Upper lobe of right lung (tissue), 1 donor: Measurements from ENCODE around the gene TEF. TPM values are rescaled to one million over a fixed set of nuclear protein-coding genes. Genes with fewer than 3 reads are reported as not detected.

Experiments
- ATAC-seq: fragments of 200-7000 bp; cut with Tn5 transposase; one replicate; pipeline ENCODE4 v1.9.1; 2020; ENCODE audit warnings: mild to moderate bottlenecking, moderate library complexity
- DNase-seq: peaks from one replicate; pipeline ENCODE4 v3.0.0-alpha.2; 2020
- H3K27ac ChIP-seq: fragments of 200-600 bp; one replicate; pipeline ENCODE4 v1.8.0; 2022
- H3K27me3 ChIP-seq: fragments of 200-600 bp; one replicate; pipeline ENCODE4 v1.8.0; 2022; ENCODE audit warnings: mild to moderate bottlenecking
- H3K36me3 ChIP-seq: fragments of 200-600 bp; one replicate; pipeline ENCODE4 v1.8.0; 2022
- H3K4me1 ChIP-seq: fragments of 200-600 bp; one replicate; pipeline ENCODE4 v1.8.0; 2022
- H3K4me3 ChIP-seq: fragments of 200-600 bp; one replicate; pipeline ENCODE4 v1.8.0; 2022; ENCODE audit warnings: mild to moderate bottlenecking
- H3K9me3 ChIP-seq: fragments of 200-600 bp; one replicate; pipeline ENCODE4 v1.8.0; 2022
- intact Hi-C: fragments of 100-400 bp; cut with DNase I; formaldehyde crosslinking; loops from one replicate; pipeline ENCODE4 v1.11.0; 2022
- total RNA-seq: library from RNA; stranded (reverse); fragmentation: NEBNext Ultra II Directional; extraction: Animal tissue kit (Norgen Biotek cat#: 25700); gene quantifications from one replicate; pipeline ENCODE4 v1.2.1, GENCODE V29; 2021
- TF ChIP-seq, protein P1 (sequence below): fragments of 200-600 bp; IDR thresholded peaks from one replicate; pipeline ENCODE4 v1.8.0; 2022; ENCODE audit warnings: antibody characterized with exemption
- donor health status: DM: no; HTN: yes; CAD: no; lungs with severe emphysema.

TEF gene
- total RNA-seq, 1 donor from 2014 or later, result 45.6 TPM

GRCh38 chr22:41387341-41387740 lies 5.6 kb downstream of the TEF start:
- Histone ChIP-seq H3K4me1 (peaks cover 14% of the 10 kb centered on the region), H3K27me3 (no peaks in the 10 kb centered on the region), H3K27ac (no peak overlapping the region), H3K36me3 (peaks cover 45% of the 10 kb centered on the region), H3K4me3 (no peak overlapping the region), H3K9me3 (no peaks in the 10 kb centered on the region)
- TF ChIP-seq, protein P1, sequence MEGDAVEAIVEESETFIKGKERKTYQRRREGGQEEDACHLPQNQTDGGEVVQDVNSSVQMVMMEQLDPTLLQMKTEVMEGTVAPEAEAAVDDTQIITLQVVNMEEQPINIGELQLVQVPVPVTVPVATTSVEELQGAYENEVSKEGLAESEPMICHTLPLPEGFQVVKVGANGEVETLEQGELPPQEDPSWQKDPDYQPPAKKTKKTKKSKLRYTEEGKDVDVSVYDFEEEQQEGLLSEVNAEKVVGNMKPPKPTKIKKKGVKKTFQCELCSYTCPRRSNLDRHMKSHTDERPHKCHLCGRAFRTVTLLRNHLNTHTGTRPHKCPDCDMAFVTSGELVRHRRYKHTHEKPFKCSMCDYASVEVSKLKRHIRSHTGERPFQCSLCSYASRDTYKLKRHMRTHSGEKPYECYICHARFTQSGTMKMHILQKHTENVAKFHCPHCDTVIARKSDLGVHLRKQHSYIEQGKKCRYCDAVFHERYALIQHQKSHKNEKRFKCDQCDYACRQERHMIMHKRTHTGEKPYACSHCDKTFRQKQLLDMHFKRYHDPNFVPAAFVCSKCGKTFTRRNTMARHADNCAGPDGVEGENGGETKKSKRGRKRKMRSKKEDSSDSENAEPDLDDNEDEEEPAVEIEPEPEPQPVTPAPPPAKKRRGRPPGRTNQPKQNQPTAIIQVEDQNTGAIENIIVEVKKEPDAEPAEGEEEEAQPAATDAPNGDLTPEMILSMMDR, result no peak
- ATAC-seq, result no peak
- intact Hi-C loops, result no loop called here
- DNase-seq, result no peak

DNA sequence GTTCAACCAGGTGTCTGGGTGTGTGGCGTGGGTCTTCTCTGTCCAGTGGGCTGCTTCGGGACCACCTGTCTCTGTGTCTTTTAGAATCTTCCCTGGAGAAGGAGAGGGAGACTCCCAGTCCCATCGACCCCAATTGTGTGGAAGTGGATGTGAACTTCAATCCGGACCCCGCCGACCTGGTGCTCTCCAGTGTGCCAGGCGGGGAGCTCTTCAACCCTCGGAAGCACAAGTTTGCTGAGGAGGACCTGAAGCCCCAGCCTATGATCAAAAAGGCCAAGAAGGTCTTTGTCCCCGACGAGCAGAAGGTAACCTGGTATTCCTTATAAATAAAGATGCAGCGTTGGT lies 12.2 kb downstream of the TEF start:
- H3K36me3 ChIP-seq, result peaks cover 77% of the 10 kb centered on the region
- H3K27ac ChIP-seq, result peak overlapping the region; percentile 48
- intact Hi-C loops, result no loop called here
- no peaks in the 10 kb centered on the region for H3K9me3 ChIP-seq
- DNase-seq, result no peak
- no peak overlapping the region for H3K4me3 ChIP-seq
- ATAC-seq, result no peak
- no peaks in the 10 kb centered on the region for H3K27me3 ChIP-seq
- TF ChIP-seq, protein P1, result no peak
- peaks cover 14% of the 10 kb centered on the region for H3K4me1 ChIP-seq

DNA sequence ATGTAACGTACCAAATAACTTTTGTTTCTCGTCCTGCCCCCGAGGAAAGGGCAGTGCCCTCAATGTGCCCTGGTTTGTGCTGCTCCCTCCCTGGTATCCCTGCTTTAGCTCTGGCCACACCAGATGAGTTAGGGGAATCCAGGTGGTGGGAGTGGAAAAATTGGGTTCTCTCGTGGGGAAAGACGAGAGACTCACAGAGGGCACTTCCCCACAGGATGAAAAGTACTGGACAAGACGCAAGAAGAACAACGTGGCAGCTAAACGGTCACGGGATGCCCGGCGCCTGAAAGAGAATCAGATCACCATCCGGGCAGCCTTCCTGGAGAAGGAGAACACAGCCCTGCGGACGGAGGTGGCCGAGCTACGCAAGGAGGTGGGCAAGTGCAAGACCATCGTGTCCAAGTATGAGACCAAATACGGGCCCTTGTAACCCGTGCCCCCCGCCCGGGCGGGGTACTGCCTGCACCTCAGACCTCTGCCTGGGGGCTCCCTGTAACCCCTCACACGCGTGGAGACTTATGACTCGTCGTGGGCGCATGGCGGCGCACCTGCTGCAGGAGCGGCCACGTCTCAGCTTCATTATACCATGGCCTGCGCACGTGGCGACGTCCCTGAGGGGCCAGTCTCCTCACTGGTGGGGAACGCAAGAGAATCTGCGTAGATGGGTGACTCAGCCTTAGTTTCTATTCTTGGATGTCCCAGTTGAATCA lies 13.9 kb downstream of the TEF start:
- no peak overlapping the region for H3K4me3 ChIP-seq
- intact Hi-C loops, result no loop called here
- no peak overlapping the region for H3K27ac ChIP-seq
- H3K4me1 ChIP-seq, result peaks cover 14% of the 10 kb centered on the region
- H3K9me3 ChIP-seq, result no peaks in the 10 kb centered on the region
- H3K27me3 ChIP-seq, result no peaks in the 10 kb centered on the region
- TF ChIP-seq, protein P1, result no peak
- DNase-seq, result no peak
- no peak for ATAC-seq
- peaks cover 61% of the 10 kb centered on the region for H3K36me3 ChIP-seq

GRCh38 chr22:41397143-41397811 lies 15.5 kb downstream of the TEF start:
- Histone ChIP-seq H3K27me3 (no peaks in the 10 kb centered on the region), H3K36me3 (peaks cover 52% of the 10 kb centered on the region), H3K27ac (no peak overlapping the region), H3K4me3 (no peak overlapping the region), H3K9me3 (no peaks in the 10 kb centered on the region), H3K4me1 (peaks cover 21% of the 10 kb centered on the region)
- TF ChIP-seq, protein P1, result no peak
- intact Hi-C loops, result no loop called here
- DNase-seq (no peak), ATAC-seq (no peak)

GRCh38 chr22:41398921-41399320 lies 17.2 kb downstream of the TEF start:
- H3K27ac ChIP-seq, result no peak overlapping the region
- ATAC-seq (no peak), DNase-seq (no peak)
- peaks cover 20% of the 10 kb centered on the region for H3K4me1 ChIP-seq
- intact Hi-C loops, result no loop called here
- no peak overlapping the region for H3K4me3 ChIP-seq
- peaks cover 52% of the 10 kb centered on the region for H3K36me3 ChIP-seq
- TF ChIP-seq, protein P1, result no peak
- no peaks in the 10 kb centered on the region for H3K9me3 ChIP-seq
- H3K27me3 ChIP-seq, result no peaks in the 10 kb centered on the region
